Fibroblast of villous mesenchyme (primary cell): ENCODE measurements around the gene OTX2. TPM values are rescaled to one million over a fixed set of nuclear protein-coding genes. Genes with fewer than 3 reads are reported as not detected.

ENCODE experiments used
- DNase-seq: peaks from one replicate; pipeline ENCODE4 v3.0.0-alpha.2; 2010; ENCODE audit warnings: low read depth
- H3K4me3 ChIP-seq: 2 replicates; pipeline ENCODE4 v1.5.1; 2011; ENCODE audit warnings: low read depth, mild to moderate bottlenecking, low read length
- CTCF ChIP-seq: IDR thresholded peaks from 2 replicates; pipeline ENCODE4 v1.5.1; 2012; ENCODE audit warnings: low read depth, mild to moderate bottlenecking, low read length; ENCODE audit not compliant: insufficient read depth
- total RNA-seq: library from RNA; depleted of rRNA; stranded (reverse); fragments of >200 nt; gene quantifications from 2 replicates; pipeline ENCODE4 v1.2.3, GENCODE V29; 2012

OTX2 gene
- total RNA-seq, 1 donor = not detected

GRCh38 chr14:56801920-56802319, 8.4 kb downstream of the OTX2 start:
- no peak for DNase-seq
- no peak overlapping the region for H3K4me3 ChIP-seq
- TF ChIP-seq CTCF = no peak

GRCh38 chr14:56799343-56799645, 11.0 kb downstream of the OTX2 start:
- no peak for TF ChIP-seq CTCF
- no peak overlapping the region for H3K4me3 ChIP-seq
- no peak for DNase-seq

- no peak overlapping the region for H3K4me3 ChIP-seq
- no peak for TF ChIP-seq CTCF
- no peak for DNase-seq
Observed at GRCh38 chr14:56798447-56799342, 11.6 kb downstream of the OTX2 start.

GRCh38 chr14:56797569-56798446, 12.5 kb downstream of the OTX2 start:
- H3K4me3 ChIP-seq = no peak overlapping the region
- no peak for TF ChIP-seq CTCF
- no peak for DNase-seq

GRCh38 chr14:56797003-56797568, 13.2 kb downstream of the OTX2 start:
- H3K4me3 ChIP-seq = no peak overlapping the region
- no peak for TF ChIP-seq CTCF
- DNase-seq = no peak

GRCh38 chr14:56796259-56796658, 14.0 kb downstream of the OTX2 start:
- TF ChIP-seq CTCF = no peak
- no peak for DNase-seq
- H3K4me3 ChIP-seq = no peak overlapping the region
